OCI-LY7 (cell line): ENCODE results near the gene POMC.

ENCODE experiments used
- CTCF ChIP-seq: fragments of 200-600 bp; sonication (generic); conservative IDR thresholded peaks from 2 replicates; pipeline ENCODE4 v1.5.1; 2014; ENCODE audit warnings: mild to moderate bottlenecking, antibody characterized with exemption, low read length, moderate library complexity, mixed read lengths
- EZH2phosphoT487 ChIP-seq: fragments of 200-600 bp; sonication (generic); IDR thresholded peaks from 2 replicates; pipeline ENCODE4 v1.6.1; 2018; ENCODE audit warnings: low read depth, borderline replicate concordance, mild to moderate bottlenecking, mixed run types, antibody characterized with exemption, low read length, moderate library complexity, mixed read lengths

GRCh38 chr2:25188405-25188804 is 20.0 kb upstream of the POMC start:
- TF ChIP-seq CTCF (no peak), EZH2phosphoT487 (no peak)
